KBM-7 (cell line): ENCODE measurements around the gene CNTNAP2.

Source experiments
- DNase-seq: peaks from one replicate; pipeline ENCODE4 v3.0.0-alpha.2; 2015
- in situ Hi-C: fragments of 300-500 bp; cut with MboI; formaldehyde crosslinking; loops from 2 replicates; pipeline ENCODE4 v1.14.3; 2020; ENCODE audit warnings: low sequenced_read_pairs, low pct_unique_long_range_greater_than_20kb, mixed read lengths

CNTNAP2 gene

GRCh38 chr7:146645383-146645976 lies 528.9 kb downstream of the CNTNAP2 start:
- in situ Hi-C loops, result no loop called here
- no peak for DNase-seq

- in situ Hi-C loops, result no loop called here
- no peak for DNase-seq
Observed at GRCh38 chr7:146647445-146647844, 530.8 kb downstream of the CNTNAP2 start.

GRCh38 chr7:146652176-146652575 lies 535.6 kb downstream of the CNTNAP2 start:
- in situ Hi-C loops, result no loop called here
- DNase-seq, result no peak

GRCh38 chr7:146654048-146654447 lies 537.4 kb downstream of the CNTNAP2 start:
- in situ Hi-C loops, result no loop called here
- DNase-seq, result no peak

GRCh38 chr7:146655928-146656797 lies 539.6 kb downstream of the CNTNAP2 start:
- in situ Hi-C loops, result no loop called here
- peak; percentile 82 for DNase-seq

- in situ Hi-C loops, result no loop called here
- DNase-seq, result no peak
Observed at GRCh38 chr7:146656988-146657387, 540.4 kb downstream of the CNTNAP2 start.

- in situ Hi-C loops, result no loop called here
- no peak for DNase-seq
Observed at GRCh38 chr7:146658604-146659003, 542.0 kb downstream of the CNTNAP2 start.

- DNase-seq, result no peak
- in situ Hi-C loops, result no loop called here
Observed at GRCh38 chr7:146659732-146660131, 543.1 kb downstream of the CNTNAP2 start.

GRCh38 chr7:146660839-146661238 lies 544.2 kb downstream of the CNTNAP2 start:
- in situ Hi-C loops, result no loop called here
- DNase-seq, result no peak

- in situ Hi-C loops, result no loop called here
- no peak for DNase-seq
Observed at GRCh38 chr7:146661435-146661834, 544.8 kb downstream of the CNTNAP2 start.

- no peak for DNase-seq
- in situ Hi-C loops, result no loop called here
Observed at GRCh38 chr7:146661929-146662328, 545.3 kb downstream of the CNTNAP2 start.

- no peak for DNase-seq
- in situ Hi-C loops, result no loop called here
Observed at GRCh38 chr7:146665023-146665422, 548.4 kb downstream of the CNTNAP2 start.

- no peak for DNase-seq
Observed at GRCh38 chr7:146670532-146670931, 553.9 kb downstream of the CNTNAP2 start.

GRCh38 chr7:146681487-146681886 lies 564.9 kb downstream of the CNTNAP2 start:
- in situ Hi-C loops, result no loop called here
- DNase-seq, result no peak

More at GRCh38 chr7:146670532-146670931, 553.9 kb downstream of the CNTNAP2 start:
- in situ Hi-C loops, result no loop called here

- in situ Hi-C loops, result no loop called here
- no peak for DNase-seq
Observed at GRCh38 chr7:146683439-146683838, 566.8 kb downstream of the CNTNAP2 start.

GRCh38 chr7:146690987-146691386 lies 574.4 kb downstream of the CNTNAP2 start:
- no peak for DNase-seq
- in situ Hi-C loops, result no loop called here

- in situ Hi-C loops, result no loop called here
Observed at GRCh38 chr7:146698995-146699610, 582.5 kb downstream of the CNTNAP2 start.

GRCh38 chr7:146700015-146700560 lies 583.5 kb downstream of the CNTNAP2 start:
- in situ Hi-C loops, result no loop called here
- DNase-seq, result no peak

More at GRCh38 chr7:146698995-146699610, 582.5 kb downstream of the CNTNAP2 start:
- DNase-seq, result no peak

GRCh38 chr7:146701166-146701565 lies 584.6 kb downstream of the CNTNAP2 start:
- in situ Hi-C loops, result no loop called here
- no peak for DNase-seq

GRCh38 chr7:146702898-146703297 lies 586.3 kb downstream of the CNTNAP2 start:
- in situ Hi-C loops, result no loop called here
- no peak for DNase-seq
